HCT116 (cell line): ENCODE measurements around the gene PLEKHM3. TPM values are rescaled to one million over a fixed set of nuclear protein-coding genes. Genes with fewer than 3 reads are reported as not detected.

Experiments
- ATAC-seq: fragments of 200-7000 bp; cut with Tn5 transposase; 2 replicates; pipeline ENCODE4 v1.9.1; 2020; ENCODE audit warnings: mild to moderate bottlenecking, moderate library complexity
- BruUV-seq: library from RNA; stranded (reverse); fragments of 400-500 nt; replicated peaks from 2 replicates; lab custom pipeline; 2021; lab: Mats Ljungman, UMichigan
- CTCF ChIA-PET: fragments of 300-600 bp; sonication (Branson Sonifier 250); formaldehyde crosslinking; loops from one replicate; lab custom pipeline; 2021; ENCODE audit warnings: antibody characterized with exemption; lab: Charles Lee
- POLR2A ChIA-PET: fragments of 300-600, 350-600 bp; sonication (Branson Sonifier 250); formaldehyde crosslinking; loops from one replicate; lab custom pipeline; 2021; ENCODE audit warnings: antibody characterized with exemption; lab: Charles Lee
- RAD21 ChIA-PET, 2 experiments: fragments of 300-600 bp; sonication (Branson Sonifier 250); formaldehyde crosslinking; loops; one replicate each; lab custom pipeline; 2023; ENCODE audit warnings: low total read pairs in 2 of 2; ENCODE audit not compliant: uncharacterized antibody in 2 of 2, unreplicated experiment in 2 of 2, low non-redundant PET in 1 of 2; lab: Charles Lee
- DNase-seq: peaks from one replicate; pipeline ENCODE4 v3.0.0-alpha.2; 2010; ENCODE audit warnings: low read depth, low spot score
- H2AFZ ChIP-seq: fragments of 200-600 bp; shearing (Covaris generic), sonication (generic); 2 replicates; pipeline ENCODE4 v1.6.1; 2017; ENCODE audit warnings: low read depth, mixed run types, mixed read lengths, antibody characterized with exemption, low read length; ENCODE audit not compliant: poor library complexity, severe bottlenecking
- H3K27ac ChIP-seq: 2 replicates; pipeline ENCODE4 v1.5.1; 2012; ENCODE audit warnings: low read depth, low read length
- H3K27me3 ChIP-seq: fragments of 200-600 bp; sonication (generic); 2 replicates; pipeline ENCODE4 v1.6.1; 2016; ENCODE audit warnings: mixed run types, low read length, mixed read lengths; ENCODE audit not compliant: insufficient read depth
- H3K36me3 ChIP-seq, 2 experiments: fragments of 200-500 bp in 1 of 2; fragments of 200-600 bp in 1 of 2; sonication (Bioruptor generic) in 1 of 2; sonication (generic) in 1 of 2; 2 replicates each; pipeline versions ENCODE4 v1.5.1 to v1.6.1; 2014 to 2016; ENCODE audit warnings: low read length in 2 of 2, inconsistent platforms in 1 of 2, mixed read lengths in 1 of 2, mixed run types in 1 of 2; ENCODE audit not compliant: insufficient read depth in 2 of 2, control insufficient read depth in 1 of 2
- H3K4me1 ChIP-seq, 2 experiments: fragments of 200-600 bp in 1 of 2; sonication (generic) in 1 of 2; 2 replicates each; pipeline versions ENCODE4 v1.5.1 to v1.6.1; 2012 to 2017; ENCODE audit warnings: low read length in 2 of 2, inconsistent platforms in 1 of 2, mild to moderate bottlenecking in 1 of 2, mixed read lengths in 1 of 2, mixed run types in 1 of 2, moderate library complexity in 1 of 2; ENCODE audit not compliant: insufficient read depth in 2 of 2, control insufficient read depth in 1 of 2
- H3K4me2 ChIP-seq: fragments of 200-600 bp; sonication (generic); 2 replicates; pipeline ENCODE4 v1.6.1; 2017; ENCODE audit warnings: mixed run types, low read length, mixed read lengths
- H3K4me3 ChIP-seq, 2 experiments: fragments of 200-600 bp in 1 of 2; sonication (generic) in 1 of 2; replicated peaks in 1 of 2; 2 replicates each; pipeline ENCODE4 v1.5.1; 2011 to 2016; ENCODE audit warnings: low read length in 2 of 2, control low read depth in 1 of 2, low read depth in 1 of 2, mild to moderate bottlenecking in 1 of 2, mixed read lengths in 1 of 2, mixed run types in 1 of 2
- H3K79me2 ChIP-seq: fragments of 200-600 bp; sonication (generic); 2 replicates; pipeline ENCODE4 v1.6.1; 2017; ENCODE audit warnings: mild to moderate bottlenecking, mixed run types, low read length, moderate library complexity, mixed read lengths; ENCODE audit not compliant: insufficient read depth
- H3K9ac ChIP-seq: fragments of 200-600 bp; sonication (generic); 2 replicates; pipeline ENCODE4 v1.6.1; 2016; ENCODE audit warnings: low read length, mixed read lengths
- H3K9me2 ChIP-seq: fragments of 200-600 bp; sonication (generic), shearing (Covaris generic); 2 replicates; pipeline ENCODE4 v1.6.1; 2017; ENCODE audit warnings: mixed run types, mild to moderate bottlenecking, moderate library complexity; ENCODE audit not compliant: insufficient read depth
- H3K9me3 ChIP-seq, 2 experiments: fragments of 200-500 bp in 1 of 2; fragments of 200-600 bp in 1 of 2; sonication (Bioruptor generic) in 1 of 2; sonication (generic) in 1 of 2; 2 replicates each; pipeline ENCODE4 v1.6.1; 2014 to 2017; ENCODE audit warnings: low read length in 2 of 2, mixed read lengths in 2 of 2, inconsistent platforms in 1 of 2, low read depth in 1 of 2, mild to moderate bottlenecking in 1 of 2, mixed run types in 1 of 2, moderate library complexity in 1 of 2; ENCODE audit not compliant: control insufficient read depth in 1 of 2, insufficient read depth in 1 of 2
- H4K20me1 ChIP-seq: fragments of 200-600 bp; sonication (generic), shearing (Covaris generic); 2 replicates; pipeline ENCODE4 v1.6.1; 2017; ENCODE audit warnings: mixed run types, mild to moderate bottlenecking, moderate library complexity; ENCODE audit not compliant: insufficient read depth
- CBX3 ChIP-seq: IDR thresholded peaks from 2 replicates; pipeline ENCODE4 v1.6.1; 2012; ENCODE audit warnings: low read depth
- EGR1 ChIP-seq: IDR thresholded peaks from 2 replicates; pipeline ENCODE4 v1.6.1; 2012; ENCODE audit warnings: low read depth
- ELF1 ChIP-seq: IDR thresholded peaks from 2 replicates; pipeline ENCODE4 v1.6.1; 2012; ENCODE audit warnings: low read depth, borderline replicate concordance
- EZH2phosphoT487 ChIP-seq: fragments of 200-600 bp; IDR thresholded peaks from 2 replicates; pipeline ENCODE4 v1.6.1; 2018; ENCODE audit warnings: antibody characterized with exemption, borderline replicate concordance
- JUND ChIP-seq: IDR thresholded peaks from 2 replicates; pipeline ENCODE4 v1.6.1; 2012
- POLR2AphosphoS5 ChIP-seq: IDR thresholded peaks from 2 replicates; pipeline ENCODE4 v1.6.1; 2011; ENCODE audit warnings: mild to moderate bottlenecking, low read depth, low read length, moderate library complexity
- RAD21 ChIP-seq: IDR thresholded peaks from 2 replicates; pipeline ENCODE4 v1.6.1; 2012; ENCODE audit warnings: low read depth, mild to moderate bottlenecking
- SP1 ChIP-seq: IDR thresholded peaks from 2 replicates; pipeline ENCODE4 v1.6.1; 2012; ENCODE audit warnings: low read depth
- SRF ChIP-seq: IDR thresholded peaks from 2 replicates; pipeline ENCODE4 v1.6.1; 2012; ENCODE audit warnings: low read depth
- YY1 ChIP-seq: IDR thresholded peaks from 2 replicates; pipeline ENCODE4 v1.6.1; 2011; ENCODE audit warnings: low read length, low read depth, moderate library complexity, mild to moderate bottlenecking; ENCODE audit not compliant: insufficient replicate concordance; ENCODE audit errors: extremely low read depth
- ZFX ChIP-seq: fragments of 450-650 bp; IDR thresholded peaks from 2 replicates; pipeline ENCODE4 v1.6.1; 2017
- ZNF274 ChIP-seq: fragments of 200-500 bp; sonication (Bioruptor generic); IDR thresholded peaks from 2 replicates; pipeline ENCODE4 v1.6.1; 2014; ENCODE audit warnings: mild to moderate bottlenecking, low read depth, low read length, inconsistent platforms
- intact Hi-C: fragments of 100-400 bp; cut with micrococcal nuclease; formaldehyde crosslinking; loops from 2 replicates; pipeline ENCODE4 v1.10.0; 2022
- total RNA-seq: library from RNA; stranded (reverse); gene quantifications from one replicate; pipeline ENCODE4 v1.2.1, GENCODE V29; 2021; ENCODE audit not compliant: unreplicated experiment
- TF ChIP-seq, protein P1 (sequence below): IDR thresholded peaks from 2 replicates; pipeline ENCODE4 v1.6.1; 2012
- TF ChIP-seq, protein P2 (sequence below): IDR thresholded peaks from 2 replicates; pipeline ENCODE4 v1.6.1; 2012; ENCODE audit warnings: low read depth
- TF ChIP-seq, protein P3 (sequence below), 3 experiments: fragments of 200-600 bp in 1 of 3; sonication (generic) in 1 of 3; IDR thresholded peaks in 2 of 3; conservative IDR thresholded peaks in 1 of 3; 2 replicates each; pipeline ENCODE4 v1.5.1; 2012 to 2017; ENCODE audit warnings: low read depth in 2 of 3, low read length in 2 of 3, antibody characterized with exemption in 1 of 3, borderline replicate concordance in 1 of 3, control low read depth in 1 of 3, mild to moderate bottlenecking in 1 of 3, mixed read lengths in 1 of 3, mixed run types in 1 of 3, moderate library complexity in 1 of 3; ENCODE audit not compliant: insufficient read depth in 1 of 3
- TF ChIP-seq, protein P4 (sequence below): IDR thresholded peaks from 2 replicates; pipeline ENCODE4 v1.6.1; 2012
- TF ChIP-seq, protein P5 (sequence below): IDR thresholded peaks from 2 replicates; pipeline ENCODE4 v1.6.1; 2011; ENCODE audit warnings: mild to moderate bottlenecking, low read length, moderate library complexity; ENCODE audit not compliant: insufficient replicate concordance; ENCODE audit errors: extremely low read depth

PLEKHM3 gene
- total RNA-seq, 1 experiment from 2014 or later: 6.3 TPM

DNA sequence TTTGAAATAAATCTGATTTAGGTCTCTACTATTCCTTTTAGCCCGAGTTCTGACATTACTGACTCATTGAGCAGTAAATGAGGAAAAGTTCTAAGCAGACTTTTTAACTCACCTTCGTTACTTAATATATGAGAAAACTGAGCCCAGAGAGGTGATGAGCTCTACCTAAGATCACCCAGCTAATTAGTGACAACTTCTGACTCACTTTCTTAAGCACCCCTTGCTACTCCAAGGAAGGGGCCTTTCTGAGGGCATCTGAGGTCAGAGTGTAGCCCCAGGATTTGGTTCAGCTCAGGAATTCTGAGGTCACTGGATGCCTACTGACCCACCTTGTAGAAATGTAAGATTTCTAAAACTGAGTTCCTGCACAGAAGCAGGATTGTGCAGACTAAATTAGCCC lies 153.4 kb downstream of the PLEKHM3 start:
- RAD21 ChIA-PET: no interaction called here
- H3K36me3 ChIP-seq: no peaks in the 10 kb centered on the region
- no peak for DNase-seq
- H3K27me3 ChIP-seq: no peaks in the 10 kb centered on the region
- H3K4me2 ChIP-seq: no peak overlapping the region
- POLR2A ChIA-PET: interaction anchor here (0.5 kb wide), 1 partner anchor 164 kb away, joined by 4 read pairs; no protein-coding TSS in a partner anchor
- H3K4me1 ChIP-seq: peaks cover 0 to 9% of the 10 kb centered on the region in 2 experiments; a peak in 1 of 4 replicates
- intact Hi-C loops: no loop called here
- no TSS peak for BruUV-seq
- H3K9me2 ChIP-seq: no peaks in the 10 kb centered on the region
- H3K9me3 ChIP-seq: no peaks in the 10 kb centered on the region
- no peak overlapping the region for H3K4me3 ChIP-seq
- TF ChIP-seq, protein P1, sequence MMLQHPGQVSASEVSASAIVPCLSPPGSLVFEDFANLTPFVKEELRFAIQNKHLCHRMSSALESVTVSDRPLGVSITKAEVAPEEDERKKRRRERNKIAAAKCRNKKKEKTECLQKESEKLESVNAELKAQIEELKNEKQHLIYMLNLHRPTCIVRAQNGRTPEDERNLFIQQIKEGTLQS: no peak
- no peak for TF ChIP-seq SP1
- no peak for TF ChIP-seq ZNF274
- no peak for TF ChIP-seq EGR1
- no peak for TF ChIP-seq SRF
- TF ChIP-seq POLR2AphosphoS5: no peak
- no peak for TF ChIP-seq JUND
- no peak for TF ChIP-seq EZH2phosphoT487
- TF ChIP-seq, protein P2, sequence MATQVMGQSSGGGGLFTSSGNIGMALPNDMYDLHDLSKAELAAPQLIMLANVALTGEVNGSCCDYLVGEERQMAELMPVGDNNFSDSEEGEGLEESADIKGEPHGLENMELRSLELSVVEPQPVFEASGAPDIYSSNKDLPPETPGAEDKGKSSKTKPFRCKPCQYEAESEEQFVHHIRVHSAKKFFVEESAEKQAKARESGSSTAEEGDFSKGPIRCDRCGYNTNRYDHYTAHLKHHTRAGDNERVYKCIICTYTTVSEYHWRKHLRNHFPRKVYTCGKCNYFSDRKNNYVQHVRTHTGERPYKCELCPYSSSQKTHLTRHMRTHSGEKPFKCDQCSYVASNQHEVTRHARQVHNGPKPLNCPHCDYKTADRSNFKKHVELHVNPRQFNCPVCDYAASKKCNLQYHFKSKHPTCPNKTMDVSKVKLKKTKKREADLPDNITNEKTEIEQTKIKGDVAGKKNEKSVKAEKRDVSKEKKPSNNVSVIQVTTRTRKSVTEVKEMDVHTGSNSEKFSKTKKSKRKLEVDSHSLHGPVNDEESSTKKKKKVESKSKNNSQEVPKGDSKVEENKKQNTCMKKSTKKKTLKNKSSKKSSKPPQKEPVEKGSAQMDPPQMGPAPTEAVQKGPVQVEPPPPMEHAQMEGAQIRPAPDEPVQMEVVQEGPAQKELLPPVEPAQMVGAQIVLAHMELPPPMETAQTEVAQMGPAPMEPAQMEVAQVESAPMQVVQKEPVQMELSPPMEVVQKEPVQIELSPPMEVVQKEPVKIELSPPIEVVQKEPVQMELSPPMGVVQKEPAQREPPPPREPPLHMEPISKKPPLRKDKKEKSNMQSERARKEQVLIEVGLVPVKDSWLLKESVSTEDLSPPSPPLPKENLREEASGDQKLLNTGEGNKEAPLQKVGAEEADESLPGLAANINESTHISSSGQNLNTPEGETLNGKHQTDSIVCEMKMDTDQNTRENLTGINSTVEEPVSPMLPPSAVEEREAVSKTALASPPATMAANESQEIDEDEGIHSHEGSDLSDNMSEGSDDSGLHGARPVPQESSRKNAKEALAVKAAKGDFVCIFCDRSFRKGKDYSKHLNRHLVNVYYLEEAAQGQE: no peak
- TF ChIP-seq RAD21: no peak
- TF ChIP-seq, protein P3, sequence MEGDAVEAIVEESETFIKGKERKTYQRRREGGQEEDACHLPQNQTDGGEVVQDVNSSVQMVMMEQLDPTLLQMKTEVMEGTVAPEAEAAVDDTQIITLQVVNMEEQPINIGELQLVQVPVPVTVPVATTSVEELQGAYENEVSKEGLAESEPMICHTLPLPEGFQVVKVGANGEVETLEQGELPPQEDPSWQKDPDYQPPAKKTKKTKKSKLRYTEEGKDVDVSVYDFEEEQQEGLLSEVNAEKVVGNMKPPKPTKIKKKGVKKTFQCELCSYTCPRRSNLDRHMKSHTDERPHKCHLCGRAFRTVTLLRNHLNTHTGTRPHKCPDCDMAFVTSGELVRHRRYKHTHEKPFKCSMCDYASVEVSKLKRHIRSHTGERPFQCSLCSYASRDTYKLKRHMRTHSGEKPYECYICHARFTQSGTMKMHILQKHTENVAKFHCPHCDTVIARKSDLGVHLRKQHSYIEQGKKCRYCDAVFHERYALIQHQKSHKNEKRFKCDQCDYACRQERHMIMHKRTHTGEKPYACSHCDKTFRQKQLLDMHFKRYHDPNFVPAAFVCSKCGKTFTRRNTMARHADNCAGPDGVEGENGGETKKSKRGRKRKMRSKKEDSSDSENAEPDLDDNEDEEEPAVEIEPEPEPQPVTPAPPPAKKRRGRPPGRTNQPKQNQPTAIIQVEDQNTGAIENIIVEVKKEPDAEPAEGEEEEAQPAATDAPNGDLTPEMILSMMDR (IDR thresholded peaks at IDR 0.05 in 2 of 3, conservative IDR thresholded peaks at IDR 0.05 in 1 of 3; ENCODE audit: borderline replicate concordance in 1 of 3, insufficient read depth in 1 of 3, low read depth in 2 of 3, low read length in 2 of 3): no peak
- TF ChIP-seq YY1: no peak
- TF ChIP-seq, protein P4, sequence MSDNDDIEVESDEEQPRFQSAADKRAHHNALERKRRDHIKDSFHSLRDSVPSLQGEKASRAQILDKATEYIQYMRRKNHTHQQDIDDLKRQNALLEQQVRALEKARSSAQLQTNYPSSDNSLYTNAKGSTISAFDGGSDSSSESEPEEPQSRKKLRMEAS: no peak
- TF ChIP-seq ZFX: no peak
- no peak for TF ChIP-seq CBX3
- TF ChIP-seq ELF1: no peak
- TF ChIP-seq, protein P5, sequence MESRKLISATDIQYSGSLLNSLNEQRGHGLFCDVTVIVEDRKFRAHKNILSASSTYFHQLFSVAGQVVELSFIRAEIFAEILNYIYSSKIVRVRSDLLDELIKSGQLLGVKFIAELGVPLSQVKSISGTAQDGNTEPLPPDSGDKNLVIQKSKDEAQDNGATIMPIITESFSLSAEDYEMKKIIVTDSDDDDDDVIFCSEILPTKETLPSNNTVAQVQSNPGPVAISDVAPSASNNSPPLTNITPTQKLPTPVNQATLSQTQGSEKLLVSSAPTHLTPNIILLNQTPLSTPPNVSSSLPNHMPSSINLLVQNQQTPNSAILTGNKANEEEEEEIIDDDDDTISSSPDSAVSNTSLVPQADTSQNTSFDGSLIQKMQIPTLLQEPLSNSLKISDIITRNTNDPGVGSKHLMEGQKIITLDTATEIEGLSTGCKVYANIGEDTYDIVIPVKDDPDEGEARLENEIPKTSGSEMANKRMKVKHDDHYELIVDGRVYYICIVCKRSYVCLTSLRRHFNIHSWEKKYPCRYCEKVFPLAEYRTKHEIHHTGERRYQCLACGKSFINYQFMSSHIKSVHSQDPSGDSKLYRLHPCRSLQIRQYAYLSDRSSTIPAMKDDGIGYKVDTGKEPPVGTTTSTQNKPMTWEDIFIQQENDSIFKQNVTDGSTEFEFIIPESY: no peak
- H2AFZ ChIP-seq: no peak overlapping the region
- CTCF ChIA-PET: no interaction called here
- H3K79me2 ChIP-seq: no peaks in the 10 kb centered on the region
- H3K9ac ChIP-seq: no peak overlapping the region
- H3K27ac ChIP-seq: no peak overlapping the region
- no peaks in the 10 kb centered on the region for H4K20me1 ChIP-seq
- ATAC-seq: no peak
